RWPE2 (cell line): ENCODE results near the gene WDR70.

Experiments
- ATAC-seq: fragments of 200-7000 bp; cut with Tn5 transposase; 3 replicates; pipeline ENCODE4 v1.9.1; 2021; ENCODE audit warnings: low read depth
- DNase-seq: peaks from one replicate; pipeline ENCODE4 v3.0.0-alpha.2; 2020; ENCODE audit warnings: low spot score
- H3K27ac ChIP-seq: fragments of 450-650 bp; 2 replicates; pipeline ENCODE4 v1.5.1; 2017; ENCODE audit warnings: mild to moderate bottlenecking; ENCODE audit not compliant: poor library complexity, severe bottlenecking
- H3K27me3 ChIP-seq: fragments of 250-450 bp; sonication (Bioruptor Pico); 2 replicates; pipeline ENCODE4 v1.5.1; 2021; ENCODE audit warnings: mild to moderate bottlenecking, moderate library complexity; ENCODE audit not compliant: insufficient read depth, poor library complexity, severe bottlenecking
- H3K36me3 ChIP-seq: fragments of 250-450 bp; sonication (Bioruptor Pico); 2 replicates; pipeline ENCODE4 v1.5.1; 2020; ENCODE audit warnings: low read depth, mild to moderate bottlenecking, moderate library complexity
- H3K4me1 ChIP-seq: fragments of 250-450 bp; sonication (Bioruptor Pico); 2 replicates; pipeline ENCODE4 v1.5.1; 2021; ENCODE audit warnings: mild to moderate bottlenecking, moderate library complexity; ENCODE audit not compliant: insufficient read depth, poor library complexity, severe bottlenecking
- H3K4me3 ChIP-seq: fragments of 250-450 bp; sonication (Bioruptor Pico); 2 replicates; pipeline ENCODE4 v1.5.1; 2021; ENCODE audit warnings: mild to moderate bottlenecking, moderate library complexity; ENCODE audit not compliant: severe bottlenecking
- H3K9me3 ChIP-seq: fragments of 250-450 bp; sonication (Bioruptor Pico); 2 replicates; pipeline ENCODE4 v1.5.1; 2021; ENCODE audit warnings: mild to moderate bottlenecking, moderate library complexity; ENCODE audit not compliant: severe bottlenecking
- TF ChIP-seq, protein P1 (sequence below): fragments of 450-650 bp; IDR thresholded peaks from one replicate; pipeline ENCODE4 v1.5.1; 2017; ENCODE audit warnings: mild to moderate bottlenecking, moderate library complexity; ENCODE audit not compliant: poor library complexity, severe bottlenecking

The WDR70 gene

DNA sequence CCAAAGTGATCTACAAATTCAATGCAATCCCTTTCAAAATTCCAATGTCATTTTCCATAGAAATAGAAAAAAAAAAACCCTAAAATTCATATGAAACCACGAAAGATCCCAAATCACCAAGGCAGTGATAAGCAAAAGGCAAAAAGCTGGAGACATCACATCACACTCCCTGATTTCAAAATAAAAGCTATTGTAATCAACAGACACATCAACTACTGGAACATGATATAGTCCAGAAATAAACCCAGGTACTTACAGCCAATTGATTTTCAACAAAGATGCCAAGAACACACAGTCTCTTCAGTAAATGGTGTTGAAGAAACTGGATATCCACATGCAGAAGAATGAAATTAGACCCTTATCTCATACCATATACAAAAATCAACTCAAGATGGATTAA, 224.0 kb downstream of the WDR70 start:
- no peak for ATAC-seq
- DNase-seq = no peak
- no peaks in the 10 kb centered on the region for H3K9me3 ChIP-seq
- no peaks in the 10 kb centered on the region for H3K27me3 ChIP-seq
- H3K27ac ChIP-seq = no peak overlapping the region
- H3K4me1 ChIP-seq = no peaks in the 10 kb centered on the region
- TF ChIP-seq, protein P1, sequence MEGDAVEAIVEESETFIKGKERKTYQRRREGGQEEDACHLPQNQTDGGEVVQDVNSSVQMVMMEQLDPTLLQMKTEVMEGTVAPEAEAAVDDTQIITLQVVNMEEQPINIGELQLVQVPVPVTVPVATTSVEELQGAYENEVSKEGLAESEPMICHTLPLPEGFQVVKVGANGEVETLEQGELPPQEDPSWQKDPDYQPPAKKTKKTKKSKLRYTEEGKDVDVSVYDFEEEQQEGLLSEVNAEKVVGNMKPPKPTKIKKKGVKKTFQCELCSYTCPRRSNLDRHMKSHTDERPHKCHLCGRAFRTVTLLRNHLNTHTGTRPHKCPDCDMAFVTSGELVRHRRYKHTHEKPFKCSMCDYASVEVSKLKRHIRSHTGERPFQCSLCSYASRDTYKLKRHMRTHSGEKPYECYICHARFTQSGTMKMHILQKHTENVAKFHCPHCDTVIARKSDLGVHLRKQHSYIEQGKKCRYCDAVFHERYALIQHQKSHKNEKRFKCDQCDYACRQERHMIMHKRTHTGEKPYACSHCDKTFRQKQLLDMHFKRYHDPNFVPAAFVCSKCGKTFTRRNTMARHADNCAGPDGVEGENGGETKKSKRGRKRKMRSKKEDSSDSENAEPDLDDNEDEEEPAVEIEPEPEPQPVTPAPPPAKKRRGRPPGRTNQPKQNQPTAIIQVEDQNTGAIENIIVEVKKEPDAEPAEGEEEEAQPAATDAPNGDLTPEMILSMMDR = no peak
- H3K4me3 ChIP-seq = no peak overlapping the region
- peaks cover 10% of the 10 kb centered on the region; the same call in 1 of the 2 replicates for H3K36me3 ChIP-seq

DNA sequence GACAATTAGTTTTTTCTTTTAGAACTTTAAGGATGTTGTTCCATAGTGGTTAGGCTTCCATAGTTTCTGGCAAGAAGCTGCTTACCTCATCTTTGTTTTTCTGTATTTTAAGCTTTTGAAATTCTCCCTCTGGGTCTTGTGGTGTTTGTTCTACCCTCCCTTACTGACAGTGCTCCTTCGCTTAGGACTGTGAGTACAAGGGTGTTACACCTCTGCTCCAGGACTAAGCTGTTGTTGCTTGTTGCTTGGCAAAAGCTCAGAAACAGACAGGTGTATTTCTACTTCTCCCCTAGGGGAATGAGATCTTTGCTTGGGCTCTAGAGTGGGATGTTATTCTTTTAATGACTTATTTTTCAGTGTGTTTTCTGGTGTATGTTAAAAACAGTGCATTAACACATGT, 225.2 kb downstream of the WDR70 start:
- Histone ChIP-seq H3K9me3 (no peaks in the 10 kb centered on the region), H3K36me3 (peaks cover 10% of the 10 kb centered on the region; the same call in 1 of the 2 replicates), H3K4me3 (no peak overlapping the region), H3K27me3 (no peaks in the 10 kb centered on the region), H3K4me1 (no peaks in the 10 kb centered on the region), H3K27ac (no peak overlapping the region)
- DNase-seq (no peak), ATAC-seq (no peak)
- TF ChIP-seq, protein P1 = no peak

DNA sequence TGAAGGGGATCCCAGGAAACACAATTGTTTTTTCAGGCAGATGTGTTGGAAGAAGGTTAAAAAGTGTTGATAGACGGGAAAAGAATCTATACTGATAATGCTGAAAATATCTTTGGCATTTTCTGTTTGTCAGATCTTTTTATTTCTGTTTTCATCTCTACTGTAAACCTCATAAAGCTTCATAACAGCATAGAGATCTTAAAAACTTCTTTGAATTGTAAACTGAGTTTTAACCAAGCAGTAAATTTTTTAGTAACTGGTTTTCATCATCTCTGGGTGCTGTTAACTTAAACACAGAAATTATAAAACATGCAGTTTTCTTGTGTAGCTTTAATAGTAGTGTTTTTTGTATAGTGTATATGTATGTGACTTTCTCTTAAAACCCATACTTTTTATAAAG, 227.0 kb downstream of the WDR70 start:
- peaks cover 10% of the 10 kb centered on the region; the same call in 1 of the 2 replicates for H3K36me3 ChIP-seq
- ATAC-seq (no peak), DNase-seq (no peak)
- no peaks in the 10 kb centered on the region for H3K27me3 ChIP-seq
- H3K4me1 ChIP-seq = no peaks in the 10 kb centered on the region
- H3K27ac ChIP-seq = no peak overlapping the region
- H3K4me3 ChIP-seq = no peak overlapping the region
- no peaks in the 10 kb centered on the region for H3K9me3 ChIP-seq
- TF ChIP-seq, protein P1 = no peak

DNA sequence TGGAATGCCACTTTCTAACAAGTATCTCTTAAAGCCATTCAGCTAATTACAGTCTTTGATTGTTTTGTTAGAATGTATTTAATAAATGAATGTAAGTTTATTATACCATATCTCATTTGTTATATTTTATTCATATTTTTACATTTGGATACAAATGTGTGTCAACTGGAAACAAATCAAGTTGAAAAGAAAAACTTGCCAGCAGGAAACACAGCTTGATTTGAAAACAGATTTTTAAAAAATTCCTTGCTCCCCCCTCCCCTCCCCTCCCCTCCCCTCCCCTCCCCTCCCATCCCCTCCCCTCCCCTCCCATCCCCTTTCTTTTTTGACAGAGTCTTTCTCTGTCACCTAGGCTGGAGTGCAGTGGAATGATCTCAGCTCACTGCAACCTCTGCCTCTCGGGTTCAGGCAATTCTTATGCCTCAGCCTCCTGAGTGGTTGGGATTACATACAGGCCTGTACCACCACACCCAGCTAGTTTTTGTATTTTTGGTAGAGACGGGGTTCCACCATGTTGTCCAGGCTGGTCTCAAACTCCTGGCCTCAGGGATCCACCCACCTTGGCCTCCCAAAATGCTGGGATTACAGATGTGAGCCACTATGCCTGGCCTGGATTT, 227.6 kb downstream of the WDR70 start:
- DNase-seq (no peak), ATAC-seq (no peak)
- Histone ChIP-seq H3K9me3 (no peaks in the 10 kb centered on the region), H3K4me1 (no peaks in the 10 kb centered on the region), H3K27ac (no peak overlapping the region), H3K36me3 (peaks cover 10% of the 10 kb centered on the region; the same call in 1 of the 2 replicates), H3K27me3 (no peaks in the 10 kb centered on the region), H3K4me3 (no peak overlapping the region)
- TF ChIP-seq, protein P1 = no peak

DNA sequence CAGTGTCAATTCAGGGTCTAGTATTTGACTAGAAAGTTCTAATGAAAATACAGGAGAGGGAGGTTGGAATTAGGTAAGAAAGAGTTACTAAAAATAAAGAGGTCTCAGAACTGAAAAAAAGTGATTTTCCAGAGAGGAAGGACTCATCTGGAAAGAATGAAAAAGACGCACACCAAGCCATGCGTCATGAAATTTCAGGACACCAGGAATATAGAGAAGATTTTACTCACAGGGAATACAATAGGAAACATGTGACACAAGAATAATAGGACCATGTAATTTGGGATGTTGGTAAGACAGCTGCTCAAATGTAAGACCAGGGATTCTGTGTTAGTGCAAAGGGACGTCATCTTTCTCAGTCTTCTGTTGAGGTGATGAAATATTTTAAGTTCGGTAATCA, 236.1 kb downstream of the WDR70 start:
- no peaks in the 10 kb centered on the region for H3K36me3 ChIP-seq
- H3K27me3 ChIP-seq = no peaks in the 10 kb centered on the region
- ATAC-seq = no peak
- no peak for DNase-seq
- H3K4me3 ChIP-seq = no peak overlapping the region
- no peaks in the 10 kb centered on the region for H3K9me3 ChIP-seq
- H3K4me1 ChIP-seq = no peaks in the 10 kb centered on the region
- H3K27ac ChIP-seq = no peak overlapping the region
- TF ChIP-seq, protein P1 = no peak
